Mesothelial cell of epicardium (in vitro differentiated cells): ENCODE measurements around the gene NDUFB11. TPM values are rescaled to one million over a fixed set of nuclear protein-coding genes. Genes with fewer than 3 reads are reported as not detected.
A peak's percentile ranks its signal among the peaks of the same experiment; 100 is the strongest.
"Not testable (repeated sequence)": the region's sequence is repeated elsewhere in the genome, so short reads cannot be mapped to it uniquely, and the experiment has no call there.

Experiments
- DNase-seq, 2 experiments: peaks; one replicate each; pipeline ENCODE4 v3.0.0; 2021; ENCODE audit warnings: low spot score in 2 of 2; ENCODE audit not compliant: unreplicated experiment in 2 of 2
- H3K27ac Mint-ChIP-seq: 2 replicates; pipeline ENCODE4 v1.8.0; 2021; ENCODE audit warnings: mixed read lengths
- H3K27me3 Mint-ChIP-seq: 2 replicates; pipeline ENCODE4 v1.8.0; 2021; ENCODE audit warnings: low read depth, mixed read lengths
- H3K36me3 Mint-ChIP-seq: 2 replicates; pipeline ENCODE4 v1.8.0; 2021; ENCODE audit warnings: mixed read lengths
- H3K4me1 Mint-ChIP-seq: 2 replicates; pipeline ENCODE4 v1.8.0; 2021; ENCODE audit warnings: mixed read lengths
- H3K4me3 Mint-ChIP-seq: 2 replicates; pipeline ENCODE4 v1.8.0; 2021; ENCODE audit warnings: mild to moderate bottlenecking, moderate library complexity, mixed read lengths
- H3K9me3 Mint-ChIP-seq: 2 replicates; pipeline ENCODE4 v1.8.0; 2021; ENCODE audit warnings: mixed read lengths
- CTCF ChIP-seq: fragments of 200-600 bp; sonication (generic); IDR thresholded peaks from one replicate; pipeline ENCODE4 v1.5.0; 2021; ENCODE audit warnings: antibody characterized with exemption; ENCODE audit not compliant: unreplicated experiment
- total RNA-seq: library from RNA; stranded (reverse); gene quantifications from 3 replicates; pipeline ENCODE4 v1.2.1, GENCODE V29; 2021

The NDUFB11 gene
- total RNA-seq, 1 donor from 2014 or later = 82.9 TPM

- no peak for TF ChIP-seq CTCF
- H3K36me3 Mint-ChIP-seq = peaks cover 25% of the 10 kb centered on the region
- H3K4me1 Mint-ChIP-seq = peaks cover 7% of the 10 kb centered on the region
- no peak for DNase-seq
- peaks cover 26% of the 10 kb centered on the region for H3K9me3 Mint-ChIP-seq
- peak overlapping the region; percentile 99 for H3K27ac Mint-ChIP-seq
- no peaks in the 10 kb centered on the region for H3K27me3 Mint-ChIP-seq
- peak overlapping the region; percentile 98 for H3K4me3 Mint-ChIP-seq
Observed at GRCh38 chrX:47143894-47144625, 442 bp downstream of the NDUFB11 start.

- Mint-ChIP-seq H3K4me3 (no peak overlapping the region), H3K36me3 (peaks cover 17% of the 10 kb centered on the region), H3K27me3 (no peaks in the 10 kb centered on the region), H3K9me3 (peaks cover 16% of the 10 kb centered on the region), H3K4me1 (peaks cover under 1% of the 10 kb centered on the region), H3K27ac (no peak overlapping the region)
- TF ChIP-seq CTCF = no peak
- no peak for DNase-seq
Observed at GRCh38 chrX:47138171-47138570, 6.3 kb downstream of the NDUFB11 start.

- H3K27ac Mint-ChIP-seq, H3K4me1 Mint-ChIP-seq, H3K4me3 Mint-ChIP-seq, H3K36me3 Mint-ChIP-seq, H3K27me3 Mint-ChIP-seq, DNase-seq: not testable (repeated sequence)
- H3K9me3 Mint-ChIP-seq = peaks cover 18% of the 10 kb centered on the region
Observed at GRCh38 chrX:47135650-47136049, 8.9 kb downstream of the NDUFB11 start.

GRCh38 chrX:47133493-47133892, 11.0 kb downstream of the NDUFB11 start:
- TF ChIP-seq CTCF = no peak
- Mint-ChIP-seq H3K27me3 (no peaks in the 10 kb centered on the region), H3K4me3 (no peak overlapping the region), H3K27ac (no peak overlapping the region), H3K9me3 (peaks cover 7% of the 10 kb centered on the region), H3K36me3 (peaks cover 2% of the 10 kb centered on the region), H3K4me1 (no peaks in the 10 kb centered on the region)
- DNase-seq = no peak

GRCh38 chrX:47129899-47130358, 14.6 kb downstream of the NDUFB11 start:
- Mint-ChIP-seq H3K9me3 (peaks cover 16% of the 10 kb centered on the region), H3K4me1 (no peaks in the 10 kb centered on the region), H3K4me3 (peak overlapping the region; percentile 98), H3K36me3 (no peaks in the 10 kb centered on the region), H3K27me3 (no peaks in the 10 kb centered on the region), H3K27ac (no peak overlapping the region)
- TF ChIP-seq CTCF = no peak
- DNase-seq = no peak

GRCh38 chrX:47129157-47129898, 15.2 kb downstream of the NDUFB11 start:
- H3K27ac Mint-ChIP-seq = peak overlapping the region; percentile 94
- peak; percentile 71 to 91 for DNase-seq
- H3K27me3 Mint-ChIP-seq = no peaks in the 10 kb centered on the region
- H3K4me3 Mint-ChIP-seq = peak overlapping the region; percentile 98
- no peak for TF ChIP-seq CTCF
- no peaks in the 10 kb centered on the region for H3K4me1 Mint-ChIP-seq
- H3K9me3 Mint-ChIP-seq = peaks cover 16% of the 10 kb centered on the region
- no peaks in the 10 kb centered on the region for H3K36me3 Mint-ChIP-seq

GRCh38 chrX:47124466-47124865, 20.0 kb downstream of the NDUFB11 start:
- H3K27ac Mint-ChIP-seq, H3K27me3 Mint-ChIP-seq, DNase-seq, H3K36me3 Mint-ChIP-seq, H3K4me1 Mint-ChIP-seq, H3K4me3 Mint-ChIP-seq: not testable (repeated sequence)
- peaks cover 19% of the 10 kb centered on the region for H3K9me3 Mint-ChIP-seq

GRCh38 chrX:47116551-47117110, 27.9 kb downstream of the NDUFB11 start:
- not testable (repeated sequence) for H3K4me1 Mint-ChIP-seq, DNase-seq, H3K36me3 Mint-ChIP-seq, H3K27me3 Mint-ChIP-seq, H3K4me3 Mint-ChIP-seq, H3K27ac Mint-ChIP-seq
- H3K9me3 Mint-ChIP-seq = peaks cover 32% of the 10 kb centered on the region
